IMR-90 (cell line): ENCODE data around the gene ZNF670. TPM values are rescaled to one million over a fixed set of nuclear protein-coding genes. Genes with fewer than 3 reads are reported as not detected.

Experiments
- ATAC-seq: fragments of 200-7000 bp; cut with Tn5 transposase; 2 replicates; pipeline ENCODE4 v1.9.1; 2020; ENCODE audit warnings: low read depth, mild to moderate bottlenecking, moderate library complexity
- BruUV-seq: library from RNA; stranded (reverse); fragments of 400-500 nt; replicated peaks from 2 replicates; lab custom pipeline; 2021; lab: Mats Ljungman, UMichigan
- CTCF ChIA-PET: fragments of 300-600 bp; formaldehyde crosslinking; extraction: SDS; loops from one replicate; lab custom pipeline; 2021; ENCODE audit warnings: antibody characterized with exemption; lab: Yijun Ruan, JAX
- POLR2A ChIA-PET: fragments of 300-600 bp; sonication (Branson Sonifier 250); formaldehyde crosslinking; loops from one replicate; lab custom pipeline; 2022; ENCODE audit warnings: antibody characterized with exemption; ENCODE audit not compliant: unreplicated experiment; lab: Charles Lee
- DNase-seq: peaks from one replicate; pipeline ENCODE4 v3.0.0; 2013
- H2AFZ ChIP-seq: replicated peaks from 2 replicates; pipeline ENCODE3; 2013; ENCODE audit warnings: low read length, mild to moderate bottlenecking; ENCODE audit not compliant: poor library complexity
- H2AK5ac ChIP-seq: 2 replicates; pipeline ENCODE4 v1.6.1; 2013; ENCODE audit warnings: low read depth, low read length, inconsistent platforms
- H2AK9ac ChIP-seq: replicated peaks from 2 replicates; pipeline ENCODE3; 2013; ENCODE audit warnings: mild to moderate bottlenecking, low read depth, low read length, moderate library complexity; ENCODE audit not compliant: poor library complexity
- H2BK120ac ChIP-seq: 2 replicates; pipeline ENCODE4 v1.6.1; 2013; ENCODE audit warnings: low read depth, low read length, inconsistent platforms
- H2BK15ac ChIP-seq: 3 replicates; pipeline ENCODE4 v1.6.1; 2013; ENCODE audit warnings: low read depth, low read length, inconsistent platforms
- H2BK20ac ChIP-seq: 2 replicates; pipeline ENCODE4 v1.6.1; 2013; ENCODE audit warnings: low read depth, mild to moderate bottlenecking, inconsistent platforms, low read length, moderate library complexity
- H2BK5ac ChIP-seq: 2 replicates; pipeline ENCODE4 v1.6.1; 2013; ENCODE audit warnings: mild to moderate bottlenecking, low read depth, low read length, inconsistent platforms; ENCODE audit not compliant: poor library complexity, severe bottlenecking
- H3K14ac ChIP-seq: replicated peaks from 2 replicates; pipeline ENCODE4 v1.6.1; 2013; ENCODE audit warnings: low read depth, low read length, inconsistent platforms
- H3K18ac ChIP-seq: 2 replicates; pipeline ENCODE4 v1.6.1; 2013; ENCODE audit warnings: low read depth, low read length, control low read depth
- H3K23ac ChIP-seq: 2 replicates; pipeline ENCODE4 v1.6.1; 2013; ENCODE audit warnings: low read depth, low read length, inconsistent platforms
- H3K27ac ChIP-seq: 2 replicates; pipeline ENCODE4 v1.5.1; 2013; ENCODE audit warnings: mild to moderate bottlenecking, control low read depth, low read length; ENCODE audit not compliant: insufficient read depth
- H3K27me3 ChIP-seq: 2 replicates; pipeline ENCODE4 v1.6.1; 2013; ENCODE audit warnings: low read length; ENCODE audit not compliant: control insufficient read depth, insufficient read depth
- H3K36me3 ChIP-seq: 2 replicates; pipeline ENCODE4 v1.6.1; 2013; ENCODE audit warnings: low read length, mixed read lengths; ENCODE audit not compliant: control insufficient read depth, insufficient read depth
- H3K4ac ChIP-seq: 2 replicates; pipeline ENCODE4 v1.6.1; 2013; ENCODE audit warnings: low read depth, low read length, inconsistent platforms
- H3K4me1 ChIP-seq: 2 replicates; pipeline ENCODE4 v1.6.1; 2013; ENCODE audit warnings: low read length, mixed read lengths; ENCODE audit not compliant: control insufficient read depth, insufficient read depth
- H3K4me2 ChIP-seq: 2 replicates; pipeline ENCODE4 v1.6.1; 2013; ENCODE audit warnings: low read depth, mild to moderate bottlenecking, control low read depth, low read length, moderate library complexity
- H3K4me3 ChIP-seq: 2 replicates; pipeline ENCODE4 v1.5.1; 2013; ENCODE audit warnings: low read depth, mild to moderate bottlenecking, control low read depth, low read length, moderate library complexity; ENCODE audit not compliant: insufficient read depth
- H3K56ac ChIP-seq: 2 replicates; pipeline ENCODE4 v1.6.1; 2013; ENCODE audit warnings: low read length, inconsistent platforms; ENCODE audit not compliant: insufficient read depth; ENCODE audit errors: extremely low read depth
- H3K79me1 ChIP-seq, 2 experiments: 2 replicates each; pipeline ENCODE4 v1.6.1; 2013; ENCODE audit warnings: low read length in 2 of 2, inconsistent platforms in 1 of 2, low read depth in 1 of 2
- H3K9ac ChIP-seq: 2 replicates; pipeline ENCODE4 v1.6.1; 2013; ENCODE audit warnings: low read depth, low read length, control low read depth
- H3K9me1 ChIP-seq: 2 replicates; pipeline ENCODE4 v1.6.1; 2013; ENCODE audit warnings: low read length, inconsistent platforms; ENCODE audit not compliant: insufficient read depth
- H3K9me3 ChIP-seq: 2 replicates; pipeline ENCODE4 v1.6.1; 2013; ENCODE audit warnings: low read length; ENCODE audit not compliant: control insufficient read depth, insufficient read depth
- H4K20me1 ChIP-seq: 2 replicates; pipeline ENCODE4 v1.6.1; 2013; ENCODE audit warnings: low read length, inconsistent platforms; ENCODE audit not compliant: insufficient read depth
- H4K5ac ChIP-seq: 2 replicates; pipeline ENCODE4 v1.6.1; 2013; ENCODE audit warnings: mild to moderate bottlenecking, low read depth, low read length, control low read depth
- H4K8ac ChIP-seq, 2 experiments: 2 replicates each; pipeline ENCODE4 v1.6.1; 2013; ENCODE audit warnings: low read depth in 2 of 2, low read length in 2 of 2, control low read depth in 1 of 2, inconsistent platforms in 1 of 2
- H4K91ac ChIP-seq: 2 replicates; pipeline ENCODE4 v1.6.1; 2013; ENCODE audit warnings: low read depth, low read length, inconsistent platforms; ENCODE audit not compliant: insufficient read depth
- BHLHE40 ChIP-seq: fragments of 150-350 bp; IDR thresholded peaks from 2 replicates; pipeline ENCODE4 v1.6.1; 2016; ENCODE audit warnings: mild to moderate bottlenecking, low read depth, low read length
- CEBPB ChIP-seq: IDR thresholded peaks from 2 replicates; pipeline ENCODE4 v1.6.1; 2012; ENCODE audit warnings: low read depth, low read length, improper control_type of control experiment
- CHD1 ChIP-seq: IDR thresholded peaks from 2 replicates; pipeline ENCODE4 v1.6.1; 2012; ENCODE audit warnings: low read depth, low read length, improper control_type of control experiment
- FOS ChIP-seq: fragments of 150-350 bp; IDR thresholded peaks from 2 replicates; pipeline ENCODE4 v1.6.1; 2016; ENCODE audit warnings: low read depth, low read length
- NFE2L2 ChIP-seq: fragments of 150-350 bp; IDR thresholded peaks from 2 replicates; pipeline ENCODE4 v1.6.1; 2016; ENCODE audit warnings: low read depth, mild to moderate bottlenecking, low read length
- RCOR1 ChIP-seq: IDR thresholded peaks from 2 replicates; pipeline ENCODE4 v1.6.1; 2012; ENCODE audit warnings: mild to moderate bottlenecking, low read length, improper control_type of control experiment; ENCODE audit not compliant: insufficient replicate concordance
- RFX5 ChIP-seq: IDR thresholded peaks from 2 replicates; pipeline ENCODE4 v1.8.0; 2012; ENCODE audit warnings: low read depth, mild to moderate bottlenecking, low read length, moderate library complexity
- SMC3 ChIP-seq: fragments of 150-350 bp; IDR thresholded peaks from 2 replicates; pipeline ENCODE4 v1.6.1; 2016; ENCODE audit warnings: low read depth, mild to moderate bottlenecking, antibody characterized with exemption, low read length, moderate library complexity
- WGBS, 2 experiments: methylation state at CpG; one replicate each; pipeline versions ENCODE4 v1.1.5 to v1.1.7; 2013; ENCODE audit warnings: missing lambda C conversion rate in 2 of 2; ENCODE audit not compliant: insufficient read length in 1 of 2; ENCODE audit errors: extremely low coverage in 2 of 2; 5-methylcytosine and 5-hydroxymethylcytosine counted together
- dilution Hi-C: fragments of 300-500 bp; cut with HindIII; formaldehyde crosslinking; loops from one replicate; pipeline ENCODE4 v1.14.3; 2018; ENCODE audit warnings: low sequenced_read_pairs; ENCODE audit not compliant: unreplicated experiment
- in situ Hi-C: fragments of 300-500 bp; cut with MboI; formaldehyde crosslinking; loops from 3 replicates; pipeline ENCODE4 v1.14.3; 2019; ENCODE audit warnings: low sequenced_read_pairs, inconsistent platforms, mixed read lengths
- intact Hi-C: fragments of 100-400 bp; cut with micrococcal nuclease; formaldehyde crosslinking; loops from 2 replicates; pipeline ENCODE4 v1.10.0; 2022
- polyA plus RNA-seq, 3 experiments: library from polyadenylated mRNA; depleted of rRNA; stranded (reverse); fragments of >200 nt; gene quantifications; 2 replicates each; pipeline ENCODE4 v1.2.3, GENCODE V29; 2012; ENCODE audit warnings: low replicate concordance in 1 of 3
- total RNA-seq: library from RNA; depleted of rRNA; stranded (reverse); fragments of >200 nt; gene quantifications from 2 replicates; pipeline ENCODE4 v1.2.3, GENCODE V29; 2012
- TF ChIP-seq, protein P1 (sequence below): fragments of 150-350 bp; IDR thresholded peaks from 2 replicates; pipeline ENCODE4 v1.6.1; 2016; ENCODE audit warnings: low read depth, mild to moderate bottlenecking, low read length, moderate library complexity, borderline replicate concordance
- TF ChIP-seq, protein P2 (sequence below): conservative IDR thresholded peaks from 2 replicates; pipeline ENCODE4 v1.5.1; 2012; ENCODE audit warnings: mild to moderate bottlenecking, low read depth, low read length, improper control_type of control experiment

The ZNF670 gene
- total and polyA plus RNA-seq, 2 of the 4 experiments (the other 2 are of a cell fraction), result 1.8 to 4.5 TPM

DNA sequence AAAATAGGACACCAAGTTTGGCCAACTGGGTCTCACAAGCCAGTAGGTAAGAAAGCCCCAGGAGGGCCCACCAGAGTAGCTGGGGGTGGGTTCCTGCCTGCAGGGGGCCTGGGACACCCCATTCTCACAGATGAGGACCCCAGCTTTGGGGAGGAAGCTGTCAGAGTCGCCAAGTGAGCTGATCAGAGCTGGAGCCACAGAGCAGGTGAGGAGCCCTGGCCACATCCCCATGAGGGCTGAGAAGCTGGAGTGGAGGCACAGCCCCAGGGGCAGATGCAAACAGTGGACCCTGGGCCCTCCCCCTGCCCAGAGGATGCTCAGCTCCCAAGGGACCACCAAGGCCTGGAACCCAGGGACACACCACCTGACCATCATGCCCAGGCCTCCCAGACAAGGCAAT lies 8.6 kb upstream of the ZNF670 start:
- 0% methylated on average over 1 of the region's 1 CpG; no CpG with 5 or more reads in 1 of the 2 experiments for WGBS, 2 experiments

More for the DNA sequence above, 8.6 kb upstream of the ZNF670 start:
- no peak overlapping the region for H2BK20ac ChIP-seq
- intact Hi-C loops (no loop called here), dilution Hi-C loops (no loop called here), in situ Hi-C loops (no loop called here)
- no peak overlapping the region for H3K56ac ChIP-seq
- H3K9me1 ChIP-seq, result no peaks in the 10 kb centered on the region
- H3K36me3 ChIP-seq, result no peaks in the 10 kb centered on the region
- no peaks in the 10 kb centered on the region for H3K27me3 ChIP-seq
- H3K4me2 ChIP-seq, result no peak overlapping the region
- no peak overlapping the region for H2BK15ac ChIP-seq
- H3K4ac ChIP-seq, result no peak overlapping the region
- TF ChIP-seq NFE2L2, result no peak
- no peak for TF ChIP-seq FOS
- TF ChIP-seq BHLHE40, result no peak
- TF ChIP-seq, protein P1, sequence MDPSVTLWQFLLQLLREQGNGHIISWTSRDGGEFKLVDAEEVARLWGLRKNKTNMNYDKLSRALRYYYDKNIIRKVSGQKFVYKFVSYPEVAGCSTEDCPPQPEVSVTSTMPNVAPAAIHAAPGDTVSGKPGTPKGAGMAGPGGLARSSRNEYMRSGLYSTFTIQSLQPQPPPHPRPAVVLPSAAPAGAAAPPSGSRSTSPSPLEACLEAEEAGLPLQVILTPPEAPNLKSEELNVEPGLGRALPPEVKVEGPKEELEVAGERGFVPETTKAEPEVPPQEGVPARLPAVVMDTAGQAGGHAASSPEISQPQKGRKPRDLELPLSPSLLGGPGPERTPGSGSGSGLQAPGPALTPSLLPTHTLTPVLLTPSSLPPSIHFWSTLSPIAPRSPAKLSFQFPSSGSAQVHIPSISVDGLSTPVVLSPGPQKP, result no peak
- TF ChIP-seq SMC3, result no peak
- TF ChIP-seq CHD1, result no peak
- no peak for TF ChIP-seq CEBPB
- TF ChIP-seq, protein P2, sequence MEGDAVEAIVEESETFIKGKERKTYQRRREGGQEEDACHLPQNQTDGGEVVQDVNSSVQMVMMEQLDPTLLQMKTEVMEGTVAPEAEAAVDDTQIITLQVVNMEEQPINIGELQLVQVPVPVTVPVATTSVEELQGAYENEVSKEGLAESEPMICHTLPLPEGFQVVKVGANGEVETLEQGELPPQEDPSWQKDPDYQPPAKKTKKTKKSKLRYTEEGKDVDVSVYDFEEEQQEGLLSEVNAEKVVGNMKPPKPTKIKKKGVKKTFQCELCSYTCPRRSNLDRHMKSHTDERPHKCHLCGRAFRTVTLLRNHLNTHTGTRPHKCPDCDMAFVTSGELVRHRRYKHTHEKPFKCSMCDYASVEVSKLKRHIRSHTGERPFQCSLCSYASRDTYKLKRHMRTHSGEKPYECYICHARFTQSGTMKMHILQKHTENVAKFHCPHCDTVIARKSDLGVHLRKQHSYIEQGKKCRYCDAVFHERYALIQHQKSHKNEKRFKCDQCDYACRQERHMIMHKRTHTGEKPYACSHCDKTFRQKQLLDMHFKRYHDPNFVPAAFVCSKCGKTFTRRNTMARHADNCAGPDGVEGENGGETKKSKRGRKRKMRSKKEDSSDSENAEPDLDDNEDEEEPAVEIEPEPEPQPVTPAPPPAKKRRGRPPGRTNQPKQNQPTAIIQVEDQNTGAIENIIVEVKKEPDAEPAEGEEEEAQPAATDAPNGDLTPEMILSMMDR, result no peak
- no peak for TF ChIP-seq RCOR1
- no peak for TF ChIP-seq RFX5
- no peaks in the 10 kb centered on the region for H4K20me1 ChIP-seq
- no peak overlapping the region for H3K27ac ChIP-seq
- BruUV-seq, result no TSS peak
- no peaks in the 10 kb centered on the region for H3K4me1 ChIP-seq
- no peak for DNase-seq
- H3K23ac ChIP-seq, result no peak overlapping the region
- no peak overlapping the region for H4K5ac ChIP-seq
- no peak overlapping the region for H2BK120ac ChIP-seq
- H3K18ac ChIP-seq, result no peak overlapping the region
- H3K4me3 ChIP-seq, result no peak overlapping the region
- POLR2A ChIA-PET, result no interaction called here
- ATAC-seq, result no peak
- no peak overlapping the region for H2AK5ac ChIP-seq
- H3K79me1 ChIP-seq, result no peaks in the 10 kb centered on the region
- CTCF ChIA-PET, result no interaction called here
- H2BK5ac ChIP-seq, result no peak overlapping the region
- 0 out of 2 replicates have a peak, but pooled peaks cover 2% of the 10 kb centered on the region for H3K9me3 ChIP-seq
- no peak overlapping the region for H2AFZ ChIP-seq
- H4K8ac ChIP-seq, result no peak overlapping the region
- no peak overlapping the region for H4K91ac ChIP-seq
- no peak overlapping the region for H2AK9ac ChIP-seq
- no peak overlapping the region for H3K9ac ChIP-seq
- H3K14ac ChIP-seq, result no peak overlapping the region
